H1 (cell line): Measurements from ENCODE around the gene WIPF1. TPM values are rescaled to one million over a fixed set of nuclear protein-coding genes. Genes with fewer than 3 reads are reported as not detected.

Experiments
- CTCF ChIA-PET: fragments of 300-600 bp; sonication (Branson Sonifier 250); formaldehyde crosslinking; loops from one replicate; lab custom pipeline; 2021; ENCODE audit not compliant: partially characterized antibody; lab: Charles Lee
- POLR2A ChIA-PET: fragments of 300-600 bp; sonication (Branson Sonifier 250); formaldehyde crosslinking; loops from one replicate; lab custom pipeline; 2021; ENCODE audit warnings: inconsistent platforms; ENCODE audit not compliant: partially characterized antibody; lab: Charles Lee
- DNase-seq, 2 experiments: peaks; one replicate each; pipeline versions ENCODE4 v3.0.0 to v3.0.0-alpha.2; 2010 to 2022; ENCODE audit warnings: low spot score in 2 of 2, low read depth in 1 of 2, mixed read lengths in 1 of 2
- FAIRE-seq: peaks from 2 replicates; lab custom pipeline; 2011; peaks lifted over from hg19 to GRCh38; lab: Jason Lieb, UNC
- H2AFZ ChIP-seq: 2 replicates; pipeline ENCODE4 v1.8.1; 2012; ENCODE audit warnings: low read length, inconsistent platforms
- H2AK5ac ChIP-seq: 2 replicates; pipeline ENCODE4 v1.6.1; 2013; ENCODE audit warnings: low read depth, low read length
- H2BK120ac ChIP-seq: replicated peaks from 2 replicates; pipeline ENCODE3; 2013; ENCODE audit warnings: low read depth, low read length, inconsistent platforms
- H2BK12ac ChIP-seq: 2 replicates; pipeline ENCODE4 v1.6.1; 2013; ENCODE audit warnings: low read depth, low read length
- H2BK15ac ChIP-seq: 2 replicates; pipeline ENCODE4 v1.6.1; 2013; ENCODE audit warnings: low read length
- H2BK20ac ChIP-seq: 2 replicates; pipeline ENCODE4 v1.6.1; 2013; ENCODE audit warnings: low read length
- H2BK5ac ChIP-seq: 2 replicates; pipeline ENCODE4 v1.6.1; 2013; ENCODE audit warnings: low read depth, low read length
- H3K14ac ChIP-seq: 2 replicates; pipeline ENCODE4 v1.6.1; 2013; ENCODE audit warnings: inconsistent platforms; ENCODE audit not compliant: insufficient read length
- H3K18ac ChIP-seq: 2 replicates; pipeline ENCODE4 v1.6.1; 2013; ENCODE audit warnings: low read length; ENCODE audit errors: extremely low read depth
- H3K23ac ChIP-seq: 2 replicates; pipeline ENCODE4 v1.6.1; 2013; ENCODE audit warnings: inconsistent platforms; ENCODE audit not compliant: insufficient read length
- H3K23me2 ChIP-seq: 2 replicates; pipeline ENCODE4 v1.6.1; 2013; ENCODE audit warnings: low read depth, low read length
- H3K27ac ChIP-seq: 2 replicates; pipeline ENCODE4 v1.6.1; 2011; ENCODE audit warnings: low read depth, low read length, inconsistent platforms
- H3K27me3 ChIP-seq, 4 experiments: replicated peaks in 1 of 4; 1 replicate in 1 of 4; 2 replicates in 3 of 4; pipeline versions ENCODE4 v1.6.1 to v1.8.1; 2011 to 2013; ENCODE audit warnings: low read length in 3 of 4, mild to moderate bottlenecking in 3 of 4, inconsistent platforms in 2 of 4, mixed read lengths in 2 of 4, moderate library complexity in 1 of 4; ENCODE audit not compliant: control insufficient read depth in 3 of 4, insufficient read depth in 3 of 4; ENCODE audit errors: extremely low read depth in 1 of 4
- H3K36me3 ChIP-seq, 4 experiments: 2 replicates each; pipeline versions ENCODE4 v1.6.1 to v1.8.1; 2011 to 2013; ENCODE audit warnings: mild to moderate bottlenecking in 4 of 4, low read length in 3 of 4, moderate library complexity in 2 of 4, control low read depth in 1 of 4, inconsistent platforms in 1 of 4; ENCODE audit not compliant: insufficient read depth in 4 of 4, control insufficient read depth in 2 of 4
- H3K4ac ChIP-seq: replicated peaks from 2 replicates; pipeline ENCODE3; 2013; ENCODE audit warnings: low read length, low read depth, mixed read lengths, inconsistent platforms; ENCODE audit not compliant: insufficient read length
- H3K4me1 ChIP-seq, 4 experiments: replicated peaks in 1 of 4; 1 replicate in 1 of 4; 2 replicates in 3 of 4; pipeline versions ENCODE4 v1.6.1 to v1.8.1; 2011 to 2013; ENCODE audit warnings: low read length in 3 of 4, inconsistent platforms in 2 of 4, mixed read lengths in 1 of 4; ENCODE audit not compliant: insufficient read depth in 4 of 4, control insufficient read depth in 3 of 4
- H3K4me2 ChIP-seq, 2 experiments: 2 replicates each; pipeline versions ENCODE4 v1.6.1 to v1.8.1; 2011 to 2013; ENCODE audit warnings: low read depth in 2 of 2, low read length in 2 of 2, control low read depth in 1 of 2, inconsistent platforms in 1 of 2, mild to moderate bottlenecking in 1 of 2; ENCODE audit not compliant: insufficient read depth in 1 of 2
- H3K4me3 ChIP-seq, 4 experiments: fragments of 200-600, 300-600 bp in 1 of 4; sonication (generic), shearing (Covaris generic), sonication (Bioruptor Twin) in 1 of 4; 2 replicates each; pipeline versions ENCODE4 v1.5.1 to v1.8.1; 2011 to 2016; ENCODE audit warnings: low read length in 4 of 4, low read depth in 3 of 4, control low read depth in 2 of 4, inconsistent platforms in 2 of 4, mild to moderate bottlenecking in 2 of 4, mixed read lengths in 1 of 4, moderate library complexity in 1 of 4; ENCODE audit not compliant: insufficient read depth in 2 of 4; ENCODE audit errors: extremely low read depth in 1 of 4
- H3K56ac ChIP-seq: replicated peaks from 2 replicates; pipeline ENCODE3; 2013; ENCODE audit warnings: low read depth, mild to moderate bottlenecking, mixed read lengths, low read length, inconsistent platforms; ENCODE audit not compliant: insufficient read length
- H3K79me1 ChIP-seq: 2 replicates; pipeline ENCODE4 v1.6.1; 2013; ENCODE audit warnings: low read depth, low read length, control low read depth
- H3K79me2 ChIP-seq, 2 experiments: 2 replicates each; pipeline versions ENCODE4 v1.6.1 to v1.8.1; 2012 to 2013; ENCODE audit warnings: low read length in 2 of 2, mild to moderate bottlenecking in 2 of 2, inconsistent platforms in 1 of 2; ENCODE audit not compliant: insufficient read depth in 2 of 2, control insufficient read depth in 1 of 2
- H3K9ac ChIP-seq, 4 experiments: replicated peaks in 1 of 4; 1 replicate in 1 of 4; 2 replicates in 3 of 4; pipeline versions ENCODE4 v1.6.1 to v1.8.1; 2011 to 2013; ENCODE audit warnings: low read depth in 3 of 4, low read length in 3 of 4, control low read depth in 2 of 4, mild to moderate bottlenecking in 2 of 4, moderate library complexity in 2 of 4, inconsistent platforms in 1 of 4; ENCODE audit errors: extremely low read depth in 1 of 4
- H3K9me3 ChIP-seq, 2 experiments: 2 replicates each; pipeline versions ENCODE4 v1.6.1 to v1.8.1; 2012 to 2013; ENCODE audit warnings: mild to moderate bottlenecking in 2 of 2, moderate library complexity in 2 of 2, control low read depth in 1 of 2, inconsistent platforms in 1 of 2, low read depth in 1 of 2, low read length in 1 of 2, mixed read lengths in 1 of 2; ENCODE audit not compliant: insufficient read depth in 2 of 2
- H4K20me1 ChIP-seq, 2 experiments: replicated peaks in 1 of 2; 2 replicates each; pipeline versions ENCODE3 to v1.8.1; 2011 to 2013; ENCODE audit warnings: inconsistent platforms in 2 of 2, low read length in 2 of 2, mild to moderate bottlenecking in 1 of 2; ENCODE audit not compliant: insufficient read depth in 2 of 2, control insufficient read depth in 1 of 2
- H4K5ac ChIP-seq: 2 replicates; pipeline ENCODE4 v1.6.1; 2013; ENCODE audit warnings: low read length, low read depth, mixed read lengths, inconsistent platforms; ENCODE audit not compliant: insufficient read length
- H4K8ac ChIP-seq: 2 replicates; pipeline ENCODE4 v1.8.0; 2013; ENCODE audit warnings: mild to moderate bottlenecking, moderate library complexity, low read length, inconsistent platforms; ENCODE audit not compliant: insufficient read depth; ENCODE audit errors: extremely low read depth
- H4K91ac ChIP-seq: replicated peaks from 2 replicates; pipeline ENCODE3; 2013; ENCODE audit warnings: low read length, mixed read lengths, inconsistent platforms; ENCODE audit not compliant: insufficient read length
- ATF3 ChIP-seq: IDR thresholded peaks from 2 replicates; pipeline ENCODE4 v1.6.1; 2011; ENCODE audit warnings: low read depth, mild to moderate bottlenecking, low read length; ENCODE audit not compliant: insufficient read depth
- CTBP2 ChIP-seq: IDR thresholded peaks from 2 replicates; pipeline ENCODE4 v1.7.0; 2011; ENCODE audit warnings: borderline replicate concordance, mild to moderate bottlenecking, moderate library complexity, mixed read lengths, low read length; ENCODE audit not compliant: insufficient read depth, insufficient read length
- JUND ChIP-seq: IDR thresholded peaks from 2 replicates; pipeline ENCODE4 v1.6.1; 2011; ENCODE audit warnings: mild to moderate bottlenecking, improper control_type of control experiment, low read length
- KDM1A ChIP-seq: fragments of 200-600, 300-600 bp; sonication (generic); IDR thresholded peaks from 2 replicates; pipeline ENCODE4 v1.7.1; 2016; ENCODE audit warnings: mild to moderate bottlenecking, low read length, borderline replicate concordance
- KDM4A ChIP-seq: IDR thresholded peaks from one replicate; pipeline ENCODE4 v1.7.1; 2012; ENCODE audit warnings: low read depth, mild to moderate bottlenecking, moderate library complexity, low read length, inconsistent platforms; ENCODE audit not compliant: severe bottlenecking
- MAFK ChIP-seq: IDR thresholded peaks from 2 replicates; pipeline ENCODE4 v1.6.1; 2012; ENCODE audit warnings: low read depth, mild to moderate bottlenecking, improper control_type of control experiment, low read length
- PHF8 ChIP-seq: fragments of 200-600 bp; sonication (generic); conservative IDR thresholded peaks from 2 replicates; pipeline ENCODE4 v1.7.1; 2012; ENCODE audit warnings: low read depth, mild to moderate bottlenecking, inconsistent platforms, low read length, moderate library complexity
- POLR2A ChIP-seq, 2 experiments: IDR thresholded peaks; 1 replicate in 1 of 2; 2 replicates in 1 of 2; pipeline ENCODE4 v1.6.1; 2011; ENCODE audit warnings: low read depth in 2 of 2, low read length in 2 of 2, mild to moderate bottlenecking in 2 of 2; ENCODE audit errors: control extremely low read depth in 1 of 2
- RBBP5 ChIP-seq: IDR thresholded peaks from 2 replicates; pipeline ENCODE4 v1.7.1; 2012; ENCODE audit warnings: low read depth, mild to moderate bottlenecking, inconsistent platforms, low read length, moderate library complexity, borderline replicate concordance
- SIRT6 ChIP-seq: IDR thresholded peaks from one replicate; pipeline ENCODE4 v1.7.1; 2012; ENCODE audit warnings: low read length, inconsistent platforms
- SP1 ChIP-seq: IDR thresholded peaks from 2 replicates; pipeline ENCODE4 v1.6.1; 2011; ENCODE audit warnings: low read depth, low read length
- SP4 ChIP-seq: IDR thresholded peaks from 2 replicates; pipeline ENCODE4 v1.6.1; 2012; ENCODE audit warnings: low read length, inconsistent platforms
- TAF1 ChIP-seq: IDR thresholded peaks from 2 replicates; pipeline ENCODE4 v1.6.1; 2011; ENCODE audit warnings: mild to moderate bottlenecking, low read depth, low read length
- TAF7 ChIP-seq: optimal IDR thresholded peaks from 2 replicates; pipeline ENCODE3; 2011; ENCODE audit warnings: low read depth, mild to moderate bottlenecking, inconsistent platforms, low read length, moderate library complexity, borderline replicate concordance
- TBP ChIP-seq: IDR thresholded peaks from 2 replicates; pipeline ENCODE4 v1.6.1; 2011; ENCODE audit warnings: low read depth, low read length, improper control_type of control experiment
- TCF12 ChIP-seq: IDR thresholded peaks from 2 replicates; pipeline ENCODE4 v1.6.1; 2011; ENCODE audit warnings: low read depth, mild to moderate bottlenecking, low read length
- WGBS, 2 experiments: shearing (Covaris generic) in 1 of 2; methylation state at CpG; one replicate each; pipeline versions ENCODE4 v1.1.6 to v1.1.7; 2013 to 2015; ENCODE audit warnings: low lambda C conversion rate in 2 of 2, mixed read lengths in 2 of 2, inconsistent platforms in 1 of 2, low coverage in 1 of 2, missing lambda C conversion rate in 1 of 2; ENCODE audit not compliant: insufficient replicate concordance in 2 of 2, insufficient coverage in 1 of 2, insufficient read length in 1 of 2; ENCODE audit errors: extremely low coverage in 1 of 2, missing lambda C conversion rate in 1 of 2; 5-methylcytosine and 5-hydroxymethylcytosine counted together
- polyA plus RNA-seq, 7 experiments: library from polyadenylated mRNA; depleted of rRNA in 3 of 7; stranded (reverse) in 5 of 7; unstranded in 2 of 7; fragments of >200 nt in 5 of 7; fragments of 200-250 nt in 2 of 7; gene quantifications; 1 replicate in 5 of 7; 2 replicates in 1 of 7; 4 replicates in 1 of 7; pipeline versions ENCODE4 v1.2.1 to v1.2.3, GENCODE V29; 2011 to 2013; ENCODE audit warnings: missing spikeins in 2 of 7, mixed read lengths in 2 of 7
- total RNA-seq: library from RNA; stranded (reverse); fragmentation: NEBNext Ultra II Directional; extraction: Animal tissue kit (Norgen Biotek cat#: 25700); gene quantifications from 2 replicates; pipeline ENCODE4 v1.2.1, GENCODE V29; 2021

WIPF1 gene
- total and polyA plus RNA-seq, 2 of the 8 experiments (the other 6 are each of a cell fraction or from before 2014, with no cell fraction given): 4.7 to 5.2 TPM

- no peak overlapping the region for H2BK20ac ChIP-seq
- H2AFZ ChIP-seq: no peak overlapping the region
- no peaks in the 10 kb centered on the region for H3K27me3 ChIP-seq
- ChIA-PET POLR2A (no interaction called here), CTCF (no interaction called here)
- H2BK15ac ChIP-seq: no peak overlapping the region
- no peak overlapping the region for H3K9ac ChIP-seq
- no peaks in the 10 kb centered on the region for H3K79me2 ChIP-seq
- H4K91ac ChIP-seq: no peak overlapping the region
- H4K5ac ChIP-seq: no peak overlapping the region
- H3K23ac ChIP-seq: no peak overlapping the region
- H2BK5ac ChIP-seq: no peak overlapping the region
- H3K18ac ChIP-seq: no peak overlapping the region
- H3K27ac ChIP-seq: no peak overlapping the region
- H3K56ac ChIP-seq: no peak overlapping the region
- DNase-seq (no peak), FAIRE-seq (no peak)
- no peaks in the 10 kb centered on the region for H3K23me2 ChIP-seq
- no peak overlapping the region for H3K4ac ChIP-seq
- no peaks in the 10 kb centered on the region for H3K36me3 ChIP-seq
- H2BK12ac ChIP-seq: no peak overlapping the region
- H3K4me2 ChIP-seq: no peak overlapping the region
- no peaks in the 10 kb centered on the region for H4K20me1 ChIP-seq
- 85% methylated on average over 4 of the region's 4 CpGs; no CpG with 5 or more reads in 1 of the 2 experiments for WGBS, 2 experiments
- H3K79me1 ChIP-seq: no peaks in the 10 kb centered on the region
- H3K9me3 ChIP-seq: peaks cover 4 to 5% of the 10 kb centered on the region in 2 experiments; a peak in 3 of 4 replicates
- H3K4me1 ChIP-seq: no peaks in the 10 kb centered on the region
- H3K4me3 ChIP-seq: no peak overlapping the region
- H2AK5ac ChIP-seq: no peak overlapping the region
- H3K14ac ChIP-seq: no peak overlapping the region
- no peak overlapping the region for H2BK120ac ChIP-seq
- no peak overlapping the region for H4K8ac ChIP-seq
- TF ChIP-seq SIRT6: no peak
- TF ChIP-seq SP4: no peak
- no peak for TF ChIP-seq MAFK
- TF ChIP-seq TAF1: no peak
- no peak for TF ChIP-seq POLR2A (IDR thresholded peaks at IDR 0.05; ENCODE audit: control extremely low read depth in 1 of 2, low read depth in 2 of 2, low read length in 2 of 2)
- no peak for TF ChIP-seq CTBP2
- TF ChIP-seq ATF3: no peak
- no peak for TF ChIP-seq TCF12
- TF ChIP-seq TAF7: no peak
- no peak for TF ChIP-seq JUND
- TF ChIP-seq RBBP5: no peak
- no peak for TF ChIP-seq SP1
- no peak for TF ChIP-seq KDM4A
- no peak for TF ChIP-seq PHF8
- no peak for TF ChIP-seq KDM1A
- TF ChIP-seq TBP: no peak
These were observed 45.9 kb downstream of the WIPF1 start for GRCh38 chr2:174551697-174552096.
